K562 (cell line): ENCODE data around the gene SCYGR8.

Experiments used
- CREB1 ChIP-seq, 2 experiments: sonication (generic) in 1 of 2; formaldehyde crosslinking in 1 of 2; IDR thresholded peaks; 2 replicates each; pipeline versions ENCODE4 v1.6.1 to v1.8.0; 2012 to 2022; ENCODE audit warnings: inconsistent platforms in 1 of 2, mild to moderate bottlenecking in 1 of 2, missing genetic modification reagents in 1 of 2, moderate library complexity in 1 of 2
- CREBBP ChIP-seq: IDR thresholded peaks from one replicate; pipeline ENCODE4 v1.6.1; 2012; ENCODE audit warnings: low read depth, mild to moderate bottlenecking, control low read depth, inconsistent platforms, low read length
- CTCF ChIP-seq, 3 experiments: IDR thresholded peaks in 2 of 3; conservative IDR thresholded peaks in 1 of 3; 2 replicates each; pipeline ENCODE4 v1.5.1; 2011 to 2012; ENCODE audit warnings: low read length in 3 of 3, mild to moderate bottlenecking in 3 of 3, control low read depth in 2 of 3, improper control_type of control experiment in 1 of 3, inconsistent platforms in 1 of 3, low read depth in 1 of 3, mixed read lengths in 1 of 3, moderate library complexity in 1 of 3; ENCODE audit not compliant: insufficient read depth in 2 of 3
- E2F4 ChIP-seq: sonication (generic); formaldehyde crosslinking; IDR thresholded peaks from 2 replicates; pipeline ENCODE4 v1.8.0; 2022; ENCODE audit warnings: mild to moderate bottlenecking, low read depth, missing genetic modification reagents
- GTF2A2 ChIP-seq: IDR thresholded peaks from 2 replicates; pipeline ENCODE4 v1.6.1; 2016; ENCODE audit warnings: mild to moderate bottlenecking, missing genetic modification characterization, missing compliant biosample characterization
- POLR2A ChIP-seq: fragments of 450-650 bp; conservative IDR thresholded peaks from 2 replicates; pipeline ENCODE4 v1.6.1; 2016
- SNAPC5 ChIP-seq: fragments of 250-450 bp; sonication (Bioruptor Pico); IDR thresholded peaks from 2 replicates; pipeline ENCODE4 v1.8.0; 2021; ENCODE audit warnings: moderate library complexity, mild to moderate bottlenecking, inconsistent platforms
- SRSF3 ChIP-seq: fragments of 200-400 bp; formaldehyde crosslinking; IDR thresholded peaks from 2 replicates; pipeline ENCODE4 v1.6.1; 2016; ENCODE audit warnings: mild to moderate bottlenecking, low read length, moderate library complexity; ENCODE audit not compliant: insufficient read depth
- TAF1 ChIP-seq: IDR thresholded peaks from 2 replicates; pipeline ENCODE4 v1.6.1; 2011; ENCODE audit warnings: mild to moderate bottlenecking, low read length, moderate library complexity; ENCODE audit not compliant: insufficient read depth, control insufficient read depth, severe bottlenecking; ENCODE audit errors: extremely low read depth
- ZNF76 ChIP-seq: fragments of 250-450 bp; sonication (Bioruptor Pico); IDR thresholded peaks from 2 replicates; pipeline ENCODE4 v1.4.0; 2020; ENCODE audit warnings: mild to moderate bottlenecking, moderate library complexity, borderline replicate concordance

- no peak for TF ChIP-seq SNAPC5 (CRISPR knock-in tag)
- no peak for TF ChIP-seq E2F4
- TF ChIP-seq GTF2A2 (tag), result no peak
- no peak for TF ChIP-seq CTCF (IDR thresholded peaks at IDR 0.05 in 2 of 3, conservative IDR thresholded peaks at IDR 0.05 in 1 of 3; ENCODE audit: insufficient read depth in 2 of 3, low read depth in 1 of 3, low read length in 3 of 3)
- TF ChIP-seq ZNF76 (CRISPR knock-in tag), result no peak
- TF ChIP-seq POLR2A, result no peak
- no peak for TF ChIP-seq SRSF3
- TF ChIP-seq CREB1 (IDR thresholded peaks at IDR 0.05), result no peak
- no peak for TF ChIP-seq CREB1 (CRISPR knock-in tag; IDR thresholded peaks at IDR 0.05)
- TF ChIP-seq CREBBP, result no peak
- TF ChIP-seq TAF1, result no peak
Observed at GRCh38 chr2:227783404-227784138, 37.9 kb downstream of the SCYGR8 start.
